ENCODE results near the gene SDHC.
"Not testable (repeated sequence)": the region's sequence is repeated elsewhere in the genome, so short reads cannot be mapped to it uniquely, and the experiment has no call there.

SDHC gene

GRCh38 chr1:161389158-161389557, 75.0 kb downstream of the SDHC start:
- DNase-seq, result not testable (repeated sequence)

DNA sequence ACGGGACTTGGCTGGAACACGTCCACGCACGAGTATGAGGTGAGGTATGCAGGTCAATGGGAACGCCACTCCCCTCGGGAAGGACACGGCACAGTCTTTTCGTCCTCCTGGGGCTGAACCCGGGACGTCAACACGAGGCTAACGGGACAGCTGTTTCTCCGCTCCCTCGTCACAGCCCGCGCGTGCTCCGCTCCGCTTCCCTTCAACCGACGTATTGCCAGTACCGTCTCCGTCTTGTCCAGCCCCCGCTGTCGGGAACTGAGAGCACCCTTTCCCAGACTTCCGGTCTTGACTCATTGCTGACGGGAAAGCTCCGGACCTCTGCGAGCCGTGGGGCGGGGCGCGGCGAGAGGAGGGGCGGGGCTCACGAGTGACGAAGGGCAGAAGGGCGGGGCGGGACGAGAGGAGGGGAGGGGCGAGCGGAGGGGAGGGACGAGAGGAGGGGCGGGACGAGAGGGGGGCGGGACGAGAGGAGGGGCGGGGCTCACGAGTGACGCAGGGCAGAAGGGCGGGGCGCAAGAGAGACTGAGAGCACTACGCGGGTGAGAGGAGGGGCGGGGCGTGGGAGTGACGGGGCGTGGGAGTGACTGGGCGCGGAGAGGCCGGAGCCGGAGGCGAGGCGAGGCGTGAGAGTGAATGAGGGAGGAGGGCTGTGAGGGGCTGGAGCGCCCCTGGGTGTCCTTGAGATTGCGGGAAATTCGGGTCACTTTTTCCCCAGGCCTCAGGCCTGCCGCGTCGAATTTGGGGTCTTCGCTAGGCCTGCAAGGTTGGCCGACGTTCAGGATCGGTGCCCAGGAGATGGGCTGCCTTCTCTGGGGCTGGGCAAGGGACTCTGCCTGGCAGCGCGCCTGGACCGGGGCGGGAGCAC, 75.7 kb downstream of the SDHC start:
- peak; percentile 98 for DNase-seq

- no peak for DNase-seq
Observed at GRCh38 chr1:161390559-161390858, 76.3 kb downstream of the SDHC start.

- not testable (repeated sequence) for DNase-seq
Observed at GRCh38 chr1:161391136-161391535, 77.0 kb downstream of the SDHC start.

- DNase-seq, result no peak
Observed at GRCh38 chr1:161391611-161392010, 77.4 kb downstream of the SDHC start.

DNA sequence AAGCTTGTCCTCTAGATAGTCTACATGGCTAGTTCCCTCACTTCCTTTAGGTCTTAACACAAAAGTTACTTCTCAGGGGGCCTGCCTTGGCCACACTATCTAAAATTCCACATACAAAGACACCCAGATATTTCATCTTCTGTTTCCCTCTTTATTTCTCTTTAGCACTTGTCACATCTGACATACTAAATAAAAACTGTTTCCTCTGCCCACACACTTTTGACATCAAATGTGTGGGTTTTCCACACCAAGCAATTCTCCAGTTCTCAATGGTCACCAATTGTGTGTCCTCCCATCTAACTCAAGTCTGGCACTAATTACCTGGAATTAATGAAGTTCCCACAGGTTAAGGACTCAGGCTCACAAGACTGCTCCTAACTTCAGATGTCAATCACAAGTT, 79.0 kb downstream of the SDHC start:
- no peak for DNase-seq

GRCh38 chr1:161397038-161397437, 82.9 kb downstream of the SDHC start:
- DNase-seq, result not testable (repeated sequence)

- no peak for DNase-seq
Observed at GRCh38 chr1:161398900-161399256, 84.7 kb downstream of the SDHC start.

DNA sequence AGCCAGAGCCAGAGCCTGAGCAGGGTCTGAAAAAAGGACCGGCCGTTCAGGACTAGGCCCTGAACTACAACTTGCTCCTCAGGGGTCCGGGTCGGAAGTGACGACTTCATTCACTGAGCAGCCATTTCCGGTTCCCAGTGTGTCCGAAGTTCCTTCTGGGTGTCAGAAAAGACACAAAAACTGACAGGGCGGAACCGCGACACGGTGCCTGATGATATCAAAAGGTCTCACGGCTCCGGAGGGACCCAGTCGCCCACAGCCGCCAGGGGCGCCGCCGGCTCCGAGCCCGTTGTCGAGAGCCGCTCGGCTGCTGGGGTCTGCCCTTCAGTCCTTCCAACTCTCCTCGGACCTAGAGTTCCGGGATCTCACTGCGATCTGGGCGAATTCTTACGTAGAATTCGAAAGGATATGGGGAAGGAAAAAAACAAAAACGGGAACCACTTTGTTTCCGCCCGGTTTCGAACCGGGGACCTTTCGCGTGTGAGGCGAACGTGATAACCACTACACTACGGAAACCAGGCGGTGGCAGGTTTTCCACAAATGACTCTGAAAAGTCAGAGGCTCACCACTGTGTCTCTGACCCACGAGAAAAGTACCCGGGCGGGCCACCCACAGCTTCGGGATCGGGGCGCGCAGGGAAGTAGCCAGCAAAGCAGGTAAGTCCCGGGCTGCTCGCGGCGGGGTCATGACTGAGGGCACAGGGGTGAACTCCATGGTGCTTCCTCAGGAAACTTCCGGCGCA, 85.2 kb downstream of the SDHC start:
- DNase-seq, result peak; percentile 96

DNA sequence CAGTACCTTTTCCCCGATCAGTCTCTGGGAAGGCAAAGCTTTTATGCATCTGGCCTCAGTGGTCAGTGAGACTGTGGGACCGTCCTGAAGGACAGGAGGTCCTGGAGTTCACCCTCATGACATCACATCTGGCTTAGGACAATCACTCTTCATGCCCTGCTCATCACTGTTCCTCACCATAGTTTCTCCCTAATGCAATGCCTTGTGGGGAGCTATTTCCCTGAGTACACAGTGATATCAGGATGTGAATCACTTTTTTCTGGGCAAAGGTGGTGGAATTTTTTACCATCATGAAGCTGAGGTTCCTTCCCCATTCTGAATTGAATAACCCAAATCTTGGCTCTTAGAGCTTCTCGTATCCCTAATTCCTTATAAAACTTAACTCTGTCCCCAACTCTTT, 88.3 kb downstream of the SDHC start:
- DNase-seq, result no peak

DNA sequence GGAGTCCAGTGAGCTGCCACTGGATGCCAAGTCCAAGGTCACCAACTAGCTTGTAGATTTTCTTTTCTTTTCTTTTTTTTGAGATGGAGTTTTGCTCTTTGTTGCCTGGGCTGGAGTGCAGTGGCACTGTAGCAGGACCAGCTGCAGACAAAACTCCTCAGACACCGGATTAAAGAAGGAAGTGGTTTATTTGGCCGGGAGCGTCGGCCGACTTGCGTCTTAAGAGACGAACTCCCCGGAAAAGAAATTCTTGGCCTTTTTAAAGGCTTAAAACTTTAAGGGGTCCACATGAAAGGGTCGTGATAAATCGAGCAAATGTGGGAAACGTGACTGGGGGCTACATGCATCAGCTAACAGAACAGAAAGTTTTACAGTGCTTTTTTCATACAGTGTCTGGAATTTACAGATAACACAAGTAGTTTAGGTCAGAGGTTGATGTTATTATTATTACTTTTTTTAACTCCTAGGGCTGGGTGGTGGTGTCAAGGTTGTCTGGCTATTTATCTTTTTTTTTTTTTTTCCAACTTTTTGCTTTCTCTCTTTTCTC, 89.9 kb downstream of the SDHC start:
- DNase-seq, result no peak

DNA sequence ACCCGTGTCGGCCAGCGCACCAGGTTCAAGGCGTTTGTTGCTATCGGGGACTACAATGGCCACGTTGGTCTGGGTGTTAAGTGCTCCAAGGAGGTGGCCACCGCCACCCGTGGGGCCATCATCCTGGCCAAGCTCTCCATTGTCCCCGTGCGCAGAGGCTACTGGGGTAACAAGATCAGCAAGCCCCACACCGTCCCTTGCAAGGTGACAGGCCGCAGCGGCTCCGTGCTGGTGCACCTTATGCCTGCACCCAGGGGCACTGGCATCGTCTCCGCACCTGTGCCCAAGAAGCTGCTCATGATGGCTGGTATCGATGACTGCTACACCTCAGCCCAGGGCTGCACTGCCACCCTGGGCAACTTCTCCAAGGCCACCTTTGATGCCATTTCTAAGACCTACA, 92.4 kb downstream of the SDHC start:
- not testable (repeated sequence) for DNase-seq

DNA sequence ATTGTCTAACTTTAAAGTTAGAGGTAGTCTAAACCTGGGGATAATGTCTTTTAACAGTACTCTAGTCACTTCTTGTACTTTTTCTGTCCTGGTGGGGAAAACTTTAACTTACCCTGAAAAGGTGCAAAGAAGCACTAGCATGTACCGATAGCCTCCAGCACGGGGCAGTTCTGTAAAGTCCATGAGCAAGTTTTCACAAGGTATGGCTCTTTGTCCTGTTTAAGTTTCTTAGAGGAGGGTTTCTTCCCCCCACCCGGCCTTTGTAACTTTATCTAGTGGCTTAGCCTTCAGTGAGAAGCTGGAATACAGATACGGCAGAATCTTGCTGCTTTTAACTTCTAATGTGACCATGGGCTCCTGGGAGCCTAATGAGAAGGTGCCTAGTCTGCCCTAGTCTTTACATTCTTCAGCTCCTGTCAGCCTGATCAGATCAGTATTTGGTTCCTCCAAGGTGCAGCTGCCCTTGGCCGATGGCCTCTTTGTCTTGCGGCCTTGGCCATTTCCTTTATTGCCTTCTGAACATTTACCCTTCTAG, 93.3 kb downstream of the SDHC start:
- DNase-seq, result no peak

GRCh38 chr1:161408429-161409052, 94.4 kb downstream of the SDHC start:
- no peak for DNase-seq

- not testable (repeated sequence) for DNase-seq
Observed at GRCh38 chr1:161409848-161410635, 95.9 kb downstream of the SDHC start.

GRCh38 chr1:161410636-161410970, 96.4 kb downstream of the SDHC start:
- not testable (repeated sequence) for DNase-seq
